ENCODE results near the gene HGS. TPM values are rescaled to one million over a fixed set of nuclear protein-coding genes. Genes with fewer than 3 reads are reported as not detected.

The HGS gene
- total and polyA plus RNA-seq, 2 of the 8 experiments (the other 6 are each of a cell fraction or from before 2014, with no cell fraction given), result 80.8 to 99.7 TPM

DNA sequence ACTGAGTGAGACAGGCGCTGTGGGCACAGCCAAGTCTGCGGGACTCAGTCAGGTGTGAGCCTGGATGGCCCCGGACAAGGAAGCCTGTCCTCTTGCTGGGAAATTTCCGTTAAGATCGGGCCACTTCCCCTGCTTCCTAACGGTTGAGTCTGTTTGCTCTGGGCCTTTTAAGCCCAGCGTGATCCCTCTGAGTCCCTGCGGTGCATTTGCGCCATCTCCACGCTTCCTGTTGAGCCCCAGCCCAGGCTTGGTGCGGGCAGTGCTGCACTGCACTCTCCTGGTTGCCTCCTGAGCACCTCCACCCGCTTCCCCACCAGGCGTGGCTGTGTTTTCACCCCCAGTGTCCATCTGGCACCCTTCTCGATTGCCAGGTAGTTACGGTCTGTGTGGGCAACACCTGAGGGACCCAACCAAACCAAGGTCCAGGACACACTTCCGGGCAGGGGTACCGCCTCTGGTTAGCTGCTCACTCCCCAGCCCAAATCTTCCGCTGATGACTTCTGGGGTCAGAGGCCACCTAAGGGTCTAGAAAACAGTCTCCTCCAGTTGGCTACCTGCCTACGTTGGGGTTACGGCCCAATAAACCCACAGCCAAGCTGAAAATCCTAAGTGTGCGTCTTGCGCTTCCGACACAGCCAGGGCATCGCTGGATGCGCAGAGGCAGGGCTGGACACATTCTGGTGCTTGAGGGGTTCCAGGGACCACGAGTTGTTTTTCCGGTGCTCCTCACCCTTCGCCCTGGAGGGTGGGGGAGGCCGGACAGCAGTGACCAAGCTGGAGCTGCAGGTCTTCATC, 26.9 kb downstream of the HGS start (continued):
- no peak for TF ChIP-seq NRF1 (IDR thresholded peaks at IDR 0.05; ENCODE audit: low read depth, low read length)
- TF ChIP-seq TAF7 (optimal IDR thresholded peaks at IDR 0.05; ENCODE audit: borderline replicate concordance, low read depth, low read length), result peak; percentile 13
- TF ChIP-seq CBX8 (IDR thresholded peaks at IDR 0.05; ENCODE audit: borderline replicate concordance, low read depth, low read length), result no peak
- no peak; the same call in 1 of the 2 replicates for TF ChIP-seq SUZ12 (IDR thresholded peaks at IDR 0.05; ENCODE audit: low read length)
- TF ChIP-seq CTBP2 (IDR thresholded peaks at IDR 0.05; ENCODE audit: borderline replicate concordance, insufficient read depth, insufficient read length, low read length), result no peak
- no peak for TF ChIP-seq SRF (IDR thresholded peaks at IDR 0.05; ENCODE audit: low read depth, low read length)
- TF ChIP-seq, protein P1, sequence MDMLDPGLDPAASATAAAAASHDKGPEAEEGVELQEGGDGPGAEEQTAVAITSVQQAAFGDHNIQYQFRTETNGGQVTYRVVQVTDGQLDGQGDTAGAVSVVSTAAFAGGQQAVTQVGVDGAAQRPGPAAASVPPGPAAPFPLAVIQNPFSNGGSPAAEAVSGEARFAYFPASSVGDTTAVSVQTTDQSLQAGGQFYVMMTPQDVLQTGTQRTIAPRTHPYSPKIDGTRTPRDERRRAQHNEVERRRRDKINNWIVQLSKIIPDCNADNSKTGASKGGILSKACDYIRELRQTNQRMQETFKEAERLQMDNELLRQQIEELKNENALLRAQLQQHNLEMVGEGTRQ (IDR thresholded peaks at IDR 0.05; ENCODE audit: low read length), result no peak
- TF ChIP-seq ASH2L (IDR thresholded peaks at IDR 0.05; ENCODE audit: low read length), result no peak
- no peak for TF ChIP-seq JUN (IDR thresholded peaks at IDR 0.05; ENCODE audit: low read depth, low read length)
- TF ChIP-seq CREB1 (IDR thresholded peaks at IDR 0.05), result no peak
- no peak for TF ChIP-seq CBX5 (IDR thresholded peaks at IDR 0.05; ENCODE audit: low read depth, low read length)
- no peak for TF ChIP-seq NANOG (IDR thresholded peaks at IDR 0.05; ENCODE audit: insufficient read depth, low read depth, low read length, poor library complexity, severe bottlenecking)
- TF ChIP-seq POLR2A (IDR thresholded peaks at IDR 0.05; ENCODE audit: control extremely low read depth in 1 of 2, low read depth in 2 of 2, low read length in 2 of 2), result peak in 1 of 2 experiments; percentile 27; a peak in 1 of 3 replicates
- TF ChIP-seq SAP30 (IDR thresholded peaks at IDR 0.05; ENCODE audit: insufficient read depth, insufficient replicate concordance, low read length), result no peak

All from H1 (cell line).